Heart left ventricle (tissue), 16 donors: ENCODE results near the gene OR51B2. TPM values are rescaled to one million over a fixed set of nuclear protein-coding genes. Genes with fewer than 3 reads are reported as not detected.

ENCODE experiments used
- ATAC-seq, 4 donors: fragments of 200-7000 bp; cut with Tn5 transposase; one replicate each; pipeline ENCODE4 v1.9.1; 2020 to 2022; ENCODE audit warnings: moderate library complexity in 4 of 4, mild to moderate bottlenecking in 3 of 4, moderate number of reproducible peaks in 1 of 4
- DNase-seq, 5 donors: peaks; one replicate each; pipeline ENCODE4 v3.0.0-alpha.2; 2020
- H3K27ac ChIP-seq, 12 donors: fragments of 200-600 bp; sonication (generic) in 4 of 12; one replicate each; pipeline versions ENCODE4 v1.5.0 to v1.8.0; 2016 to 2022; ENCODE audit warnings: mild to moderate bottlenecking in 2 of 12
- H3K27me3 ChIP-seq, 9 donors: fragments of 200-600 bp; sonication (generic) in 2 of 9; one replicate each; pipeline versions ENCODE4 v1.5.1 to v1.8.0; 2016 to 2022; ENCODE audit warnings: mild to moderate bottlenecking in 3 of 9
- H3K36me3 ChIP-seq, 9 donors: fragments of 200-600 bp; sonication (generic) in 2 of 9; one replicate each; pipeline versions ENCODE4 v1.5.0 to v1.8.0; 2018 to 2022; ENCODE audit warnings: mild to moderate bottlenecking in 2 of 9
- H3K4me1 ChIP-seq, 12 donors: fragments of 200-600 bp; sonication (generic) in 4 of 12; one replicate each; pipeline versions ENCODE4 v1.5.0 to v1.8.0; 2016 to 2022; ENCODE audit warnings: mild to moderate bottlenecking in 3 of 12
- H3K4me3 ChIP-seq, 12 donors: fragments of 200-600 bp; sonication (generic) in 4 of 12; one replicate each; pipeline versions ENCODE4 v1.5.0 to v1.8.0; 2017 to 2022; ENCODE audit warnings: mild to moderate bottlenecking in 9 of 12, moderate library complexity in 4 of 12
- H3K9me3 ChIP-seq, 12 donors: fragments of 200-600 bp; sonication (generic) in 4 of 12; one replicate each; pipeline versions ENCODE4 v1.5.0 to v1.8.0; 2016 to 2022; ENCODE audit warnings: mild to moderate bottlenecking in 1 of 12
- CTCF ChIP-seq, 12 donors: fragments of 200-600 bp; sonication (generic) in 4 of 12; IDR thresholded peaks; one replicate each; pipeline versions ENCODE4 v1.5.0 to v1.8.0; 2018 to 2022; ENCODE audit warnings: antibody characterized with exemption in 12 of 12, mild to moderate bottlenecking in 5 of 12
- POLR2A ChIP-seq, 2 donors: fragments of 450-650 bp; IDR thresholded peaks; one replicate each; pipeline ENCODE4 v1.6.1; 2017; ENCODE audit warnings: antibody characterized with exemption in 2 of 2, mild to moderate bottlenecking in 2 of 2, moderate library complexity in 2 of 2
- WGBS, 4 donors: extraction: QIAGEN DNeasy Blood & Tissue Kit in 2 of 4; methylation state at CpG; one replicate each; pipeline versions ENCODE4 v1.1.5 to v1.1.7; 2013 to 2018; 5-methylcytosine and 5-hydroxymethylcytosine counted together
- intact Hi-C, 10 donors: fragments of 100-400 bp; cut with DNase I; formaldehyde crosslinking; loops; one replicate each; pipeline versions ENCODE4 v1.11.1 to v1.14.2; 2022
- polyA plus RNA-seq, 2 donors: library from polyadenylated mRNA; stranded (reverse); fragments of 200-250 nt; gene quantifications; one replicate each; pipeline ENCODE4 v1.2.3, GENCODE V29; 2013
- total RNA-seq, 9 donors: library from RNA; depleted of rRNA in 2 of 9; stranded (reverse); fragments of >200 nt in 2 of 9; fragmentation: NEBNext Ultra II Directional in 3 of 9; extraction: Animal tissue kit (Norgen Biotek cat#: 25700) in 3 of 9; gene quantifications; one replicate each; pipeline versions ENCODE4 v1.1.0 to v1.2.4, GENCODE V29; 2016 to 2023
- donor health status: ischemic (EF 13 %, LVEDD 7.1; RV severe dilation, severe dysfunction).
- donor health status: healthy with polysubstance abuse.
- donor health status: DM: no; HTN: yes; CAD: no.
- donor health status: DM: no; HTN: no; CAD: no.
- donor health status: ischemic (EF 25% LVEDD 6.9; RV normal size, moderate dysfunction).
- donor health status: ischemic (EF 25% LVEDD 5.7; RV mildly dilated, moderate dysfunction).
- donor health status: healthy.
- donor health status: DM: yes; HTN: yes; CAD: no.
- donor health status: ischemic (EF 35%, LVEDD 5.7; RV mildly dilated, moderate dysfunction).
- donor health status: nonischemic (EF 11% LVEDD 7.7; RV severe dilation, severe dysfunction).
- donor health status: DM: yes; HTN: yes; CAD: no.
- donor health status: PGD.
- donor health status: ischemic (EF 29% LVEDD 5.4; RV normal size, mild dysfunction).
- donor health status: nonischemic (EF 23%, LVEDD 6.1; RV moderate dilation, normal function).

The OR51B2 gene
- total and polyA plus RNA-seq, 11 donors = not detected

GRCh38 chr11:5276697-5277096 is 47.4 kb downstream of the OR51B2 start:
- intact Hi-C loops = no loop called here
- H3K27me3 ChIP-seq = no peaks in the 10 kb centered on the region
- H3K4me1 ChIP-seq = peaks cover 0 to 5% (median 0%) of the 10 kb centered on the region in 12 donors
- WGBS, 4 donors = 73 to 83% (median 80%) methylated on average over 2 of the region's 2 CpGs
- ATAC-seq (no peak), DNase-seq (no peak)
- no peak overlapping the region for H3K27ac ChIP-seq
- no peak for TF ChIP-seq POLR2A (IDR thresholded peaks at IDR 0.05)
- no peaks in the 10 kb centered on the region for H3K9me3 ChIP-seq
- no peaks in the 10 kb centered on the region for H3K36me3 ChIP-seq
- H3K4me3 ChIP-seq = no peak overlapping the region

DNA sequence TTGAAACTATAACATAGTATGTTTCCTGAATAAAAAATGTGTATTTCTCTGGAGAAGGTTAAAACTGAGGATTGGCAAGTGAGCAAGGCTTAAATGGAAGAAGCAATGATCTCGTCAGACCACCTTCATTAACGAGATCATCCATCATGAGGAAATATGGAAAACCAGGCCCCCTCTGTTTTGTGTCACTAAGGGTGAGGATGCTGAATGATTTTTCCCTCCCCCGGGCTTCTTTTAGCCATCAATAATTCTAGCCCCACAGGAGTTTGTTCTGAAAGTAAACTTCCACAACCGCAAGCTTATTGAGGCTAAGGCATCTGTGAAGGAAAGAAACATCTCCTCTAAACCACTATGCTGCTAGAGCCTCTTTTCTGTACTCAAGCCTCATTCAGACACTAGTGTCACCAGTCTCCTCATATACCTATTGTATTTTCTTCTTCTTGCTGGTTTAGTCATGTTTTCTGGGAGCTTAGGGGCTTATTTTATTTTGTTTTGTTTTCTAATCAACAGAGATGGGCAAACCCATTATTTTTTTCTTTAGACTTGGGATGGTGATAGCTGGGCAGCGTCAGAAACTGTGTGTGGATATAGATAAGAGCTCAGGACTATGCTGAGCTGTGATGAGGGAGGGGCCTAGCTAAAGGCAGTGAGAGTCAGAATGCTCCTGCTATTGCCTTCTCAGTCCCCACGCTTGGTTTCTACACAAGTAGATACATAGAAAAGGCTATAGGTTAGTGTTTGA is 48.6 kb downstream of the OR51B2 start:
- DNase-seq = no peak
- Histone ChIP-seq H3K27ac (no peak overlapping the region), H3K4me3 (no peak overlapping the region), H3K36me3 (no peaks in the 10 kb centered on the region), H3K4me1 (peaks cover 0 to under 1% (median 0%) of the 10 kb centered on the region in 12 donors), H3K9me3 (no peaks in the 10 kb centered on the region), H3K27me3 (no peaks in the 10 kb centered on the region)
- TF ChIP-seq CTCF (IDR thresholded peaks at IDR 0.05) (no peak), POLR2A (IDR thresholded peaks at IDR 0.05) (no peak)
- WGBS, 4 donors = 49 to 55% (median 53%) methylated on average over 6 of the region's 6 CpGs
- no peak for ATAC-seq
- intact Hi-C loops = no loop called here

GRCh38 chr11:5274395-5274794 is 49.7 kb downstream of the OR51B2 start:
- ATAC-seq = no peak
- Histone ChIP-seq H3K4me1 (no peaks in the 10 kb centered on the region), H3K27me3 (no peaks in the 10 kb centered on the region), H3K27ac (no peak overlapping the region), H3K9me3 (no peaks in the 10 kb centered on the region), H3K36me3 (no peaks in the 10 kb centered on the region), H3K4me3 (no peak overlapping the region)
- TF ChIP-seq POLR2A (IDR thresholded peaks at IDR 0.05) (no peak), CTCF (IDR thresholded peaks at IDR 0.05) (no peak)
- DNase-seq = no peak
- intact Hi-C loops = no loop called here
- WGBS, 4 donors = 56 to 69% (median 64%) methylated on average over 5 of the region's 5 CpGs

Other genes with a start within 250 kb of the OR51B2 start
- gene OR52A5, start 185.9 kb downstream of the OR51B2 start, total RNA-seq = not detected
- gene OR52A5, start 185.9 kb downstream of the OR51B2 start, polyA plus RNA-seq = not detected
- not detected for gene OR52A1, start 169.5 kb downstream of the OR51B2 start, total RNA-seq
- gene OR52A1, start 169.5 kb downstream of the OR51B2 start, polyA plus RNA-seq = not detected
- gene OR51V1, start 123.6 kb downstream of the OR51B2 start, total RNA-seq = not detected
- gene OR51V1, start 123.6 kb downstream of the OR51B2 start, polyA plus RNA-seq = not detected
- 1,000 to 10,000 TPM in 1 of 9 donors, 100 to 1,000 TPM in 8; 123 to 1,223 (median 316) TPM for gene HBB, start 97.2 kb downstream of the OR51B2 start, total RNA-seq
- 10 to 100 TPM in 1 of 2 donors, 1 to 10 TPM in 1; 1.1 to 53.3 TPM for gene HBB, start 97.2 kb downstream of the OR51B2 start, polyA plus RNA-seq
- 1 to 10 TPM in 1 of 9 donors, not detected in 8; 4.2 TPM for gene HBD, start 89.8 kb downstream of the OR51B2 start, total RNA-seq
- not detected for gene HBD, start 89.8 kb downstream of the OR51B2 start, polyA plus RNA-seq
- not detected for gene HBG1, start 74.4 kb downstream of the OR51B2 start, total RNA-seq
- gene HBG1, start 74.4 kb downstream of the OR51B2 start, polyA plus RNA-seq = not detected
- gene HBG2, start 69.5 kb downstream of the OR51B2 start, total RNA-seq = 1 to 10 TPM in 2 of 9 donors, under 1 TPM in 1, not detected in 6; 0.72 to 2.0 (median 1.9) TPM
- gene HBG2, start 69.5 kb downstream of the OR51B2 start, polyA plus RNA-seq = not detected
- gene HBE1, start 54.4 kb downstream of the OR51B2 start, total RNA-seq = not detected
- not detected for gene HBE1, start 54.4 kb downstream of the OR51B2 start, polyA plus RNA-seq
- gene OR51B4, start 22.4 kb downstream of the OR51B2 start, total RNA-seq = not detected
- gene OR51B4, start 22.4 kb downstream of the OR51B2 start, polyA plus RNA-seq = not detected
- under 1 TPM in 1 of 9 donors, not detected in 8; 0.80 TPM for gene OR51B5, start 19.2 kb upstream of the OR51B2 start, total RNA-seq
- gene OR51B5, start 19.2 kb upstream of the OR51B2 start, polyA plus RNA-seq = under 1 TPM in 1 of 2 donors, not detected in 1; 0.11 TPM
- not detected for gene OR51B6, start 27.2 kb upstream of the OR51B2 start, total RNA-seq
- gene OR51B6, start 27.2 kb upstream of the OR51B2 start, polyA plus RNA-seq = not detected
- not detected for gene OR51M1, start 59.5 kb upstream of the OR51B2 start, total RNA-seq
- not detected for gene OR51M1, start 59.5 kb upstream of the OR51B2 start, polyA plus RNA-seq
- not detected for gene OR51Q1, start 97.8 kb upstream of the OR51B2 start, total RNA-seq
- not detected for gene OR51Q1, start 97.8 kb upstream of the OR51B2 start, polyA plus RNA-seq
- not detected for gene OR51I1, start 117.2 kb upstream of the OR51B2 start, total RNA-seq
- gene OR51I1, start 117.2 kb upstream of the OR51B2 start, polyA plus RNA-seq = not detected
- not detected for gene OR51I2, start 125.0 kb upstream of the OR51B2 start, total RNA-seq
- not detected for gene OR51I2, start 125.0 kb upstream of the OR51B2 start, polyA plus RNA-seq
- not detected for gene OR52D1, start 164.4 kb upstream of the OR51B2 start, total RNA-seq
- gene OR52D1, start 164.4 kb upstream of the OR51B2 start, polyA plus RNA-seq = not detected
- gene UBQLN3, start 185.7 kb upstream of the OR51B2 start, total RNA-seq = under 1 TPM in 1 of 9 donors, not detected in 8; 0.16 TPM
- gene UBQLN3, start 185.7 kb upstream of the OR51B2 start, polyA plus RNA-seq = not detected
- under 1 TPM in 5 of 9 donors, not detected in 4; 0.14 to 0.25 (median 0.17) TPM for gene UBQLNL, start 192.4 kb upstream of the OR51B2 start, total RNA-seq
- gene UBQLNL, start 192.4 kb upstream of the OR51B2 start, polyA plus RNA-seq = under 1 TPM; 0.03 to 0.23 TPM
- under 1 TPM in 2 of 9 donors, not detected in 7; 0.32 to 0.47 TPM for gene OR52H1, start 224.2 kb upstream of the OR51B2 start, total RNA-seq
- not detected for gene OR52H1, start 224.2 kb upstream of the OR51B2 start, polyA plus RNA-seq